ENCODE measurements around the gene TECR. TPM values are rescaled to one million over a fixed set of nuclear protein-coding genes. Genes with fewer than 3 reads are reported as not detected.

TECR gene
- total and polyA plus RNA-seq, 2 of the 13 experiments (the other 11 are each of a cell fraction or from before 2014, with no cell fraction given) = 54.9 to 121 TPM

- TF ChIP-seq ZNF138 (CRISPR knock-in tag; IDR thresholded peaks at IDR 0.05; ENCODE audit: low read depth) = no peak
- no peak for TF ChIP-seq ZSCAN20 (CRISPR knock-in tag; IDR thresholded peaks at IDR 0.05; ENCODE audit: borderline replicate concordance)
- TF ChIP-seq ZNF296 (CRISPR knock-in tag; conservative IDR thresholded peaks at IDR 0.05) = no peak
- no peak for TF ChIP-seq AFF4 (CRISPR knock-in tag; IDR thresholded peaks at IDR 0.05)
- no peak for TF ChIP-seq ZNF672 (CRISPR knock-in tag; IDR thresholded peaks at IDR 0.05)
- TF ChIP-seq ZNF180 (CRISPR knock-in tag; IDR thresholded peaks at IDR 0.05; ENCODE audit: borderline replicate concordance, low read depth) = no peak
- TF ChIP-seq SMYD3 (CRISPR knock-in tag; IDR thresholded peaks at IDR 0.05) = 0 out of 2 replicates have a peak, but pooled peaks have one; percentile 61
- no peak for TF ChIP-seq IKZF1 (IDR thresholded peaks at IDR 0.05)
- no peak for TF ChIP-seq ZNF556 (CRISPR knock-in tag; IDR thresholded peaks at IDR 0.05; ENCODE audit: borderline replicate concordance)
- TF ChIP-seq ZNF83 (CRISPR knock-in tag; IDR thresholded peaks at IDR 0.05; ENCODE audit: borderline replicate concordance) = no peak
- TF ChIP-seq ZNF605 (CRISPR knock-in tag; IDR thresholded peaks at IDR 0.05) = no peak
- no peak for TF ChIP-seq MZF1 (CRISPR knock-in tag; IDR thresholded peaks at IDR 0.05; ENCODE audit: borderline replicate concordance)
- no peak for TF ChIP-seq AGO2 (optimal IDR thresholded peaks at IDR 0.05; ENCODE audit: low read depth, low read length)
- no peak for TF ChIP-seq TFDP1 (CRISPR knock-in tag; IDR thresholded peaks at IDR 0.05; ENCODE audit: borderline replicate concordance)
- TF ChIP-seq PRMT3 (CRISPR knock-in tag; IDR thresholded peaks at IDR 0.05; ENCODE audit: borderline replicate concordance, low read depth) = no peak
- TF ChIP-seq MBNL3 (CRISPR knock-in tag; conservative IDR thresholded peaks at IDR 0.05) = no peak
- no peak for TF ChIP-seq ZNF678 (CRISPR knock-in tag; IDR thresholded peaks at IDR 0.05)
- TF ChIP-seq NFKB2 (CRISPR knock-in tag; IDR thresholded peaks at IDR 0.05; ENCODE audit: borderline replicate concordance) = no peak
- TF ChIP-seq ZNF878 (CRISPR knock-in tag; IDR thresholded peaks at IDR 0.05) = no peak
- no peak for TF ChIP-seq MLLT10 (CRISPR knock-in tag; IDR thresholded peaks at IDR 0.05)
- TF ChIP-seq EHMT2 (IDR thresholded peaks at IDR 0.05; ENCODE audit: borderline replicate concordance, low read depth, low read length) = no peak; the same call in 1 of the 2 replicates
- no peak for TF ChIP-seq JDP2 (CRISPR knock-in tag; IDR thresholded peaks at IDR 0.05; ENCODE audit: borderline replicate concordance)
- no peak for TF ChIP-seq ZNF484 (CRISPR knock-in tag; IDR thresholded peaks at IDR 0.05; ENCODE audit: borderline replicate concordance, low read depth)
- TF ChIP-seq RFX1 (IDR thresholded peaks at IDR 0.05) = no peak
- TF ChIP-seq AGO1 (IDR thresholded peaks at IDR 0.05; ENCODE audit: low read depth, low read length, poor library complexity, severe bottlenecking) = no peak
- peak; percentile 83; the same call in 1 of the 2 replicates for TF ChIP-seq KDM4B (CRISPR knock-in tag; IDR thresholded peaks at IDR 0.05)
- TF ChIP-seq ZNF570 (CRISPR knock-in tag; IDR thresholded peaks at IDR 0.05; ENCODE audit: borderline replicate concordance) = no peak
- TF ChIP-seq ZFP36L2 (CRISPR knock-in tag; IDR thresholded peaks at IDR 0.05) = no peak
- TF ChIP-seq ZNF510 (CRISPR knock-in tag; IDR thresholded peaks at IDR 0.05; ENCODE audit: low read depth) = no peak
Measured at GRCh38 chr19:14519860-14520407, 9.5 kb upstream of the TECR start (continued).
